Kidney (tissue), 14 donors: Measurements from ENCODE around the gene NOTUM. TPM values are rescaled to one million over a fixed set of nuclear protein-coding genes. Genes with fewer than 3 reads are reported as not detected.

Experiments
- DNase-seq, 5 donors: peaks; one replicate each; pipeline ENCODE4 v3.0.0-alpha.2; 2013 to 2020
- FAIRE-seq: peaks from 2 replicates; lab custom pipeline; 2012; peaks lifted over from hg19 to GRCh38; lab: Jason Lieb, UNC
- H3K27ac ChIP-seq, 2 donors: one replicate each; pipeline ENCODE4 v1.7.0; 2013; ENCODE audit warnings: low read depth in 2 of 2, low read length in 2 of 2, inconsistent platforms in 1 of 2
- H3K27me3 ChIP-seq: one replicate; pipeline ENCODE4 v1.7.1; 2013; ENCODE audit warnings: low read length, inconsistent platforms; ENCODE audit not compliant: control insufficient read depth, insufficient read depth
- H3K36me3 ChIP-seq, 3 donors: one replicate each; pipeline versions ENCODE4 v1.7.0 to v1.7.1; 2013; ENCODE audit warnings: low read length in 3 of 3, control low read depth in 1 of 3, inconsistent platforms in 1 of 3; ENCODE audit not compliant: insufficient read depth in 3 of 3, control insufficient read depth in 2 of 3
- H3K4me1 ChIP-seq, 3 donors: one replicate each; pipeline versions ENCODE4 v1.7.0 to v1.7.1; 2013; ENCODE audit warnings: low read length in 3 of 3, inconsistent platforms in 1 of 3, low read depth in 1 of 3; ENCODE audit not compliant: control insufficient read depth in 2 of 3, insufficient read depth in 2 of 3
- H3K4me3 ChIP-seq, 3 donors: one replicate each; pipeline versions ENCODE4 v1.7.0 to v1.8.1; 2013; ENCODE audit warnings: low read length in 3 of 3, control low read depth in 1 of 3, inconsistent platforms in 1 of 3
- H3K9ac ChIP-seq, 3 donors: one replicate each; pipeline versions ENCODE4 v1.7.0 to v1.7.1; 2013; ENCODE audit warnings: low read length in 3 of 3, control low read depth in 1 of 3, inconsistent platforms in 1 of 3
- H3K9me3 ChIP-seq, 3 donors: one replicate each; pipeline versions ENCODE4 v1.7.0 to v1.7.1; 2013; ENCODE audit warnings: low read length in 3 of 3, control low read depth in 1 of 3, inconsistent platforms in 1 of 3; ENCODE audit not compliant: control insufficient read depth in 2 of 3, insufficient read depth in 1 of 3
- CTCF ChIP-seq: IDR thresholded peaks from 3 replicates; pipeline ENCODE4 v1.5.1; 2012; ENCODE audit warnings: mild to moderate bottlenecking, moderate library complexity, borderline replicate concordance; ENCODE audit not compliant: insufficient read depth; ENCODE audit errors: extremely low read depth
- intact Hi-C: fragments of 100-400 bp; cut with DNase I; formaldehyde crosslinking; loops from one replicate; pipeline ENCODE4 v1.11.1; 2022
- polyA plus RNA-seq: library from polyadenylated mRNA; stranded (reverse); fragments of 350-450 nt; fragmentation: Illumina TruSeq; extraction: RNeasy Lipid Tissue Mini Kit (QIAGEN cat#74804); gene quantifications from one replicate; pipeline ENCODE4 v1.2.3, GENCODE V29; 2014; ENCODE audit warnings: low read depth, low replicate concordance; ENCODE audit not compliant: insufficient read depth
- total RNA-seq: library from RNA; stranded (reverse); fragmentation: NEBNext Ultra II Directional; extraction: Animal tissue kit (Norgen Biotek cat#: 25700); gene quantifications from one replicate; pipeline ENCODE4 v1.2.1, GENCODE V29; 2021
- donor health status: control.
- donor health status: control.
- donor health status: control.
- donor health status: control.
- donor health status: control.
- donor health status: DM: yes; HTN: yes; CAD: no.
- donor health status: Normal renal cell carcinoma (clear cell type).

Gene NOTUM
- total and polyA plus RNA-seq, 2 donors from 2014 or later = not detected

- DNase-seq (no peak), FAIRE-seq (no peak)
- no peak overlapping the region for H3K4me3 ChIP-seq
- H3K36me3 ChIP-seq = peaks cover 0 to 12% (median 6%) of the 10 kb centered on the region in 3 donors
- no peak overlapping the region for H3K27ac ChIP-seq
- no peak for TF ChIP-seq CTCF
- intact Hi-C loops = no loop called here
- H3K27me3 ChIP-seq = no peaks in the 10 kb centered on the region
- H3K4me1 ChIP-seq = peaks cover 0 to 39% (median 26%) of the 10 kb centered on the region in 3 donors
- no peak overlapping the region for H3K9ac ChIP-seq
- H3K9me3 ChIP-seq = no peaks in the 10 kb centered on the region
These were observed 38.9 kb downstream of the NOTUM start for GRCh38 chr17:81921996-81922565.

DNA sequence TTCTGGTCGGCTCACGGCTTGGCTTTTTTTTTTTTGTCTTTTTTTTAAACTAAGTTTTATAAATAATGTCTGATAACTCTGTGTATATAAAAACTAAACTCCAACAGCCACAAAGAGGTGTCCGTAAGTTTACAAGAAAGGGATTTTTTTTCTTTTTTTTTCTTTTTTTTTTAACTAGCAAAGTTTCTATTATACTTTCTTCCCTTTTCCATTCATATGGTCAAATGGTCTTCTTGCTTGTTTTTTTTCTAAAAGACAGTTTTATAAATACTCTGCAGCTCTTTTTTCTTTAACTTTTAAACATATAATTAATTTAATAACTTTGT, 39.5 kb downstream of the NOTUM start:
- FAIRE-seq (peak; percentile 11), DNase-seq (no peak)
- H3K9ac ChIP-seq = no peak overlapping the region
- no peak overlapping the region for H3K27ac ChIP-seq
- intact Hi-C loops = no loop called here
- no peaks in the 10 kb centered on the region for H3K27me3 ChIP-seq
- no peak for TF ChIP-seq CTCF
- H3K9me3 ChIP-seq = no peaks in the 10 kb centered on the region
- H3K36me3 ChIP-seq = peaks cover 0 to 12% (median 6%) of the 10 kb centered on the region in 3 donors
- peaks cover 0 to 44% (median 30%) of the 10 kb centered on the region in 3 donors for H3K4me1 ChIP-seq
- no peak overlapping the region for H3K4me3 ChIP-seq

DNA sequence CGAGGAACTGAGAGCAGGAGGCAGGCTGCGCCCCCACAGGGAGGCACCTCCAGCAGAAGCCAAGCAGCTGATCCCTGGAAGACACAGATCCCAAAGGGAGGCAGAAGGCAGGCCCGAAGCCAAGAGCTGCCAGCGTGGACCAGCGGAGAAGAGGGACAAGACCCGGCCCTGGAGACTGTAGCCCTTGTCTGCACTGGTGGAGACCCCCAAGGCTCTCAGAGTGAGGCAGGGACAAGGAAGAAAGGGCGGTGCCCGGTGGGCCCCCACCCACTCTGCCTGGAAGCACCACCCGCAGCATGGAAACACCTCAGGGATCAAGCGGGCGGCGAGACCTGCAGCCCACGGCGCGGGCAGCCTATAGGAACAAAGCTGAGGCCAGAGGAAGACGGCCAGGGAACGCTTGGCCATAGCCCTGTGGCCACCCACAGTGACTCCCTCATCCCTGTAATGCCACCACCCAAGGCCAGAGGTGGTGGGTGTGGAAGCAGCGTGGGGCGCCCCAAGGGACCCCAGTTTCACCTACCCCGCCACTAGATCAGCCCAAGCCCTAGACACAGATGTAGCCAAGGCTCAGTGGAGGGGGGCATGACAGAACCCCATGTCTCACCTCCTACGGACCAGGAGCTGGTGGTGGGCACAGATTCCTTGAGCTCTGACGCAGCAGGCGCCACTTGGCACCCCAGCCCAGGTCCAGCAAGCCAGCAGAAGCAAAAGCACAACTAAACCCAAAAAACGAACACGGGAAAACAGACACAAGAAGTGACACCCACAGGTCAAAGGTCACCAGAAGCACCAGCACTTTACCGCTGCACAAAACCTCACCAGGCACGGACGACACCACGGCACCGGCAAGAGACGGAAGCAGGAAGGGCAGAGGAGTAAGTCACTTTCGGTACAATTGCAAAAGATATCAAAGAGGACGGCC, 40.1 kb downstream of the NOTUM start:
- intact Hi-C loops = no loop called here
- TF ChIP-seq CTCF = no peak
- H3K27ac ChIP-seq = no peak overlapping the region
- no peaks in the 10 kb centered on the region for H3K9me3 ChIP-seq
- H3K9ac ChIP-seq = no peak overlapping the region
- H3K4me1 ChIP-seq = peaks cover 0 to 39% (median 24%) of the 10 kb centered on the region in 3 donors
- DNase-seq (no peak), FAIRE-seq (no peak)
- H3K36me3 ChIP-seq = peaks cover 0 to 12% (median 8%) of the 10 kb centered on the region in 3 donors
- no peaks in the 10 kb centered on the region for H3K27me3 ChIP-seq
- H3K4me3 ChIP-seq = no peak overlapping the region
